ENCODE data around the gene PDE1A.

- TF ChIP-seq POLR2A (IDR thresholded peaks at IDR 0.05; ENCODE audit: low read depth, low read length) (no peak), CTCF (conservative IDR thresholded peaks at IDR 0.05; ENCODE audit: low read depth, low read length) (no peak), BHLHE40 (IDR thresholded peaks at IDR 0.05; ENCODE audit: low read depth, low read length) (no peak), FOS (IDR thresholded peaks at IDR 0.05; ENCODE audit: low read depth, low read length) (no peak), RCOR1 (IDR thresholded peaks at IDR 0.05; ENCODE audit: insufficient replicate concordance, low read length) (no peak), USF2 (IDR thresholded peaks at IDR 0.05; ENCODE audit: low read depth, low read length) (no peak), MAZ (IDR thresholded peaks at IDR 0.05; ENCODE audit: borderline replicate concordance, low read depth, low read length) (no peak), MXI1 (IDR thresholded peaks at IDR 0.05; ENCODE audit: borderline replicate concordance, low read depth, low read length) (no peak), ELK1 (IDR thresholded peaks at IDR 0.05; ENCODE audit: borderline replicate concordance, low read depth, low read length) (no peak), CEBPB (IDR thresholded peaks at IDR 0.05; ENCODE audit: low read depth, low read length) (no peak), RFX5 (IDR thresholded peaks at IDR 0.05; ENCODE audit: low read depth, low read length) (no peak), RAD21 (IDR thresholded peaks at IDR 0.05; ENCODE audit: low read length) (no peak)
These were observed 67.5 kb downstream of the PDE1A start for GRCh38 chr2:182359027-182359989.
